ENCODE data around the gene TBCD. TPM values are rescaled to one million over a fixed set of nuclear protein-coding genes. Genes with fewer than 3 reads are reported as not detected.

TBCD gene
- polyA plus RNA-seq, 3 donors = 54.0 to 58.6 (median 58.1) TPM

DNA sequence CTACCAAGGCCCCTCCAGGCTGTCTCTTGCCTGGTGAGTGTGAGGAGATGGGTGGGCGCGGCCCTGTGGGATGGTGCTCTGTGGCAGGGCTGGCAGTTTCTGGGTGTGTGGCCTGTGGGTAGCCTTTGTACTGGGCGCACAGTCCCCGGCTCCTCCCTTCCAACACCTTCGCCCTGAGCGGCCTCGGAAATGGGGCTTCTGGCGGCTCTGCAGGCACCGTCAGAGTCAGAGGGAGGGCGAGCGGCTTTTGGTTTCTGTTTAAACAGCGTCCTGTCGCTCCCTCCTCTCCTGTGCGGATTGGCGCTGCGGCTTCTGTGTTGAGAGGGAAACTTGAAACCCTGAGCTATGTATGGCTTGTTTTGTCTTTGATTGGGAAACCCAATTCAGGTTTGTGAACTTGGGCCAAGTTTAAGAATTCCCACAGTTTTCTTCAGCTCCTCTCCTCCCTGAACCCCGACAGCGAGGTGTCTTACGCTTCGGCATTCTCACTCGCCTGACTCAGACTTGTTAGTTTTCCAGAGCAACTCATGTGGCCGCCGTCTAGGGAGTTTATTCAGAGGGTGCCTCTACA, 96.2 kb downstream of the TBCD start:
- DNase-seq (ENCODE audit: low read depth in 3 of 3, low spot score in 2 of 3) = no peak

DNA sequence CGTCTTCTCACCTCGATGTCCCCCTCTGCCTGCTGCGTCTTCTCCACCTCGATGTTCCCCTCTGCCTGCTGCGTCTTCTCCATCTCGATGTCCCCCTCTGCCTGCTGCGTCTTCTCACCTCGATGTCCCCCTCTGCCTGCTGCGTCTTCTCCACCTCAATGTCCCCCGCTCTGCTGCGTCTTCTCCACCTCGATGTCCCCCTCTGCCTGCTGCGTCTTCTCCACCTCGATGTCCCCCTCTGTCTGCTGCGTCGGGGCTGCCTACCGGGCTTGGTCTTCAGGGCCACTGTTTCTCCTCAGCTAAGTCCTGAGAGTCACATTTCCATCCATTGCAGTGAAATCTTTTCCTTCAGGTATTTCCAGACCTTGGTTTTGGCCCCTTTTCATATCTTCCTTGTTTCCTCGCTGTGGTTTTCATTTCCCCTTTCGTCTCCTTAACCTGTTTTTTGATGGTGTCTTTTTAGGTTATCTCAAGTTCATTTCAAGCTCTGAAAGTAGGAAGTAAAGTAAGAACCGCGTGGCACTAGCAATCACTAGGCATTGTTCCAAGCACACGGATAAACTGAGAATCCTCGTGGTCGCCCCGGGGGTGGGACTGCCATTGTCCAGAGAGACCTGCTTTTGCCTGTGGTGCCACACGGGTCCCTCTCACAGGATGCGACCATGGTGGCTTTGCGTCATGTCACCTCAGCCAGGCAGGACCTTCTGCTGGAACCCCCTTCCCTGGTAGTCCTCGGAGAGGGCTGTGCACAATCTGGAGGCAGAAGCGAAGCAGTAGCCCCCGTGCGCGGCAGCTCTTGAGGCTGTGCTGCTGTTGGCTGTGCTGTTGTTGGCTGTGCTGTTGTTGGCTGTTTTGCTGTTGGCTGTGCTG, 97.4 kb downstream of the TBCD start:
- DNase-seq (ENCODE audit: low read depth in 3 of 3, low spot score in 2 of 3) = no peak

DNA sequence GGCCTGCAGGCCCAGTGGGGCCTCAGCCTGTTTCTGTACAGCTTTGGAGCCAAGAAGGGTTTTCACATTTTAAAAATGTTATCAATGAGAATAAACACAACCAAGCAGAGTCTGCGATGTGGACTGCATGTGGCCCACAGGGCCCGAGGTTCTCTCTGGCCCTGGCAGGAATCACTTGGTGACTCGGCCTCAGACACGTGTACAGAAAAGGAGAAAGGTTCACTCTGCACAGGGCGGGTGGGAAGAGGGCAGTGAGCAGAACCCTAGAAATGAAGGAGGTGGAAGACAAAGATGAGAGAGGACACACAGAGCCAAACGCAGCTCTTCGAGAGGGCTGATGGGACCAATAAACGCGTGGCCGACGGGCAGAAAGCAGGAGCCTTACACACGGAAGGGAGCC, 99.5 kb downstream of the TBCD start:
- no peak for DNase-seq (ENCODE audit: low read depth in 3 of 3, low spot score in 2 of 3)

DNA sequence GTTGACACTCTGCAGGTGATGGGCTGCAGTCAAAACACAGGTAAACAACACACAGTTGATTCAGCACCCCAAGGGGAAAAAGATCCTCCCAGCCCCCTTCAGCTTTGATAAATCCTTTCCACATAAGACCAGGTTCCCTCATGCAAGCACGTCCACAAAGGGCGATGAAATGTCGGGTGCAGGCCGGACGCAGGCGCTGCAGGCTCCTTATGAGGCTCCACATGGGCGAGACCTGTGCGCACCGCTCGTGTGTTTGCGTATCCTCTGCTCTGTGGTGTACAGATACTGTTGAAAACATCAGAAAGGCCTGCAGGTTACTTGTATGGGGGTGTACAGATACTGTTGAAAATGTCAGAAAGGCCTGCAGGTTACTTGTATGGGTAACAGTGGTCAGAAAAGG, 102.4 kb downstream of the TBCD start:
- no peak for DNase-seq (ENCODE audit: low read depth in 3 of 3, low spot score in 2 of 3)

DNA sequence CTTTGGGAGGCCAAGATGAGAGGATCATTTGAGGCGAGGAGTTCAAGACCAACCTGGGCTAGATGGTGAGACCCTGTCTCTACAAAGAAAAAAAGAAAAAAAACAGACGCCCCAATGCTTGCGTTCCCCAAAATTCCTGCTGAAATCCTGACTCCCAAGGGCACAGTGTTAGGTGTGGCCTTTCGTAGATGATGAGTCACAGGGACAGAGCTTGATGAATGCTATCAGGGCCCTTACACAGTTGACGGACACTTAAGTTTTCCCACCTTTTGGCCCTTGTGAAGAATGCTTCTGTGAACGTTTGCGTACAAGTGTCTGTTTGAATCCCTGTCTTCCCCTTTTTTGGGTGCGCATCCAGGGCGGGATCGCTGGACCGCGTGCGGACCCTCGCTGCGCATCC, 104.5 kb downstream of the TBCD start:
- no peak for DNase-seq (ENCODE audit: low read depth in 3 of 3, low spot score in 2 of 3)

DNA sequence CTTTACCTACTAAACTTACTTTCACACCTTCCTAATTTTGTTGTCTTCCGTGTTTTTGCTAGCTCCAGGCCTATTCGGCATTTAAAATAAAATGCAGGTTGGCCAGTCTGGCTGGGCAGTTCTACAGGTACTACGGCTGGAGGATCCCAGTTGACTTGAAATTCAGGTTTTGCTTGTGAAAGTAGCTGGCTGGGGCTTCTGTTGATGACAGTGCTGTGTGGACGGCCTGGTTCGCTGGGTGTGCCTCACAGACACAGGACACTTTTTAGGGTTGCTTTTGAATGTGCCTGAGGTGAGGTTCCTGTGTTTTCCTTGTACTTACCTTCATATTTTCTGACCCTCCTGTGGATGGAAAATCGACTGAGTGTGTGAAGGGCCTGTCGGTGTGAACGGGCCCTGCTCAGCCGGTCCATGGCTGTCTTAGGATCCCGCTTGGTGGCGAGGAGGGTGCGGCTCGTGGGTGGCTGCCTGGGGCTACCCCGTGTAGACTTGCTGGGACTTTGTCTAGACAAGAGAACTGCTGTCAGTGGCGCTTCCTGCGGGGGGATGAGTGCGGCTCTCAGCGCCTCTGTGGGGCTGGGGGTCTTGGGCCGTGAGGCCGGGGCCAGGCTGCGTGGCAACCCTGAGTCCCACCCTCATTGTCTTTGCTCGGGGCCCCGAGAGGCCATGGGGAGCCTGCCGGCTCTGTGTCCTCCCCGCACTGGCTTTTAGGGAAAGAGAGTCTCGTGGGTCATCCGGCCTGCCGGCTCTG, 106.7 kb downstream of the TBCD start:
- DNase-seq (ENCODE audit: low read depth in 3 of 3, low spot score in 2 of 3) = no peak

DNA sequence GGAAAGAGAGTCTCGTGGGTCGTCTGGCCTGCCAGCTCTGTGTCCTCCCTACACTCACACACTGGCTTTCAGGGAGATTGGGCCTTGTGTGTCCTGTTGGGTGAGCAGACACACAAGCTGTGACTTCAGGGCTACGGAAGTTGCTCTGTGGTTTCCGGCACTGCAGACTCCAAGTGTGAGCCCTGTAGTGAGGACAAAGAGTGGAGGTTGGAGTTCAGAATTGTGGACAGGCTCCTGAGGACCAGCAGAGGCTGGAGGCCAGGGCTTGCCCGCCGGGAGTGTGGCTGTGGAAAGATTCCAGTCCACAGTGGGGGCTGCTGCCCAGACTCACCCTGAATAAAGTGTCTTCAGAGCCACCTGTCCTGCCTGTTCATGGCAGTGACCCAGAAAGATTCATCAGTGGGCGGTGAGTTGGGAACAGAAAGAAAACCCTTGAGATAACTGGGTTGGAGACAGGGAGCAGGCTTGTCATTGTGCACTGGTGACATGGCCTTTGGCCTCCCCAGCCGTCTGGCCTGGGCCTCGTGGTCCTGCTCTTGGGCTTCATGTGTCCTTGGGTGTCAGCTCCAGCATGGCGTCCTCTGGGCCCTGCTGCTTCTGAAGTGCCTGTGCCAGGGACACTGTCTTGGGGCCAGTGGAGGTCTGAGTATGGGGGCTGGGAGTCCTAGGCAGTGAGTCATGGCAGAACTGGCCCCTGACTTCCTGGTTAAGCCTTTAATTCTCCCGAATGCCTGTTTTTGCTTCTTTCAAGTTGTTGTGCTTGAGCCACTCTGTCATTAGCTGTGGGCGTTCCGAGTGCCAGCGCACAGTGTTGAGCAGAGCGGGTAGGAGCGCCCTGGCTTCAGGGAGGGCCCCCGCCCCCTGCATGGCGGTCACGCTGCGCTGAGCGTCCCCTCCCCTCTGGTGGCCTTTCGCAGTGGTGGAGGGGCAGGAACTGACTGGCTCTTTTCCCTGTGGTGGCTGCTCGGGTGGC, 107.9 kb downstream of the TBCD start:
- peak in 2 of 3 donors; percentile 68 to 79 for DNase-seq (ENCODE audit: low read depth in 3 of 3, low spot score in 2 of 3)

DNA sequence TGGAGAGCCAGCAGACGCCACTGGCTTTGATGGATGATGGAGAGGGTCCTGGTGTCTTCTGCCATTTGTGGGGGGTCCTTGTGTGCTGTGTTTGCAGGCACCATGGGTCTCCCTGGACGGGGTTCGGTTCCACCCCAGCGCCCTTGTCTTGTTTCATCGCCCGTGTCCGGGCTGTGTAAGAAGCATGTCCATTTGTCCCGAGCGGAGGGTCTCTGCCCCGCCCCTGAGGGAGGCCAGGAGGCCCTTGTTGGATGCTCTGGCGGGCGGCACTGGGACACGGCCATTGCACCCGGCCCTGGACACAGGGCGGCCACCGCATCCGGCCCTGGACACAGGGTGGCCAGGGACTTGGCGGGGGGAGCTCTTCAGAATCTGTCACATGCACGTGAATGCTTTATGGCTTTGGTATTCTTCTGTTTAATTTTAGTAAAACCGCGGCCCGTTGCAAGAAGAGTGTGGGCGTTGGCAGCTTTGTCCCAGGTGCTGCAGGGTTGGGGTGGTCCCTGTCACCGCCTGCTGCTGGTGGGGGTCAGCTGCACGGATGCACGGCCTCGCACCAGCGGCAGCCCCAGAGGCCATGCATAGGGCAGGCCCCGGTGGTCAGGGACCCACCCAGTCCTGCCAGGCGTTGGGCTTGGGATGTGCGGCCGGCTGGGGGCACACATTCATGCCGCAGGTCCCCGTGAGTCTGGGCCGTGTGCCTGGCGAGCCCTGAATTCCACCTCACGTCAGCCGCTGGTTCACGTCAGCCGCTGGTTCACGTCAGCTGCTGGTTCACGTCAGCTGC, 108.9 kb downstream of the TBCD start:
- DNase-seq (ENCODE audit: low read depth in 3 of 3, low spot score in 2 of 3) = no peak

DNA sequence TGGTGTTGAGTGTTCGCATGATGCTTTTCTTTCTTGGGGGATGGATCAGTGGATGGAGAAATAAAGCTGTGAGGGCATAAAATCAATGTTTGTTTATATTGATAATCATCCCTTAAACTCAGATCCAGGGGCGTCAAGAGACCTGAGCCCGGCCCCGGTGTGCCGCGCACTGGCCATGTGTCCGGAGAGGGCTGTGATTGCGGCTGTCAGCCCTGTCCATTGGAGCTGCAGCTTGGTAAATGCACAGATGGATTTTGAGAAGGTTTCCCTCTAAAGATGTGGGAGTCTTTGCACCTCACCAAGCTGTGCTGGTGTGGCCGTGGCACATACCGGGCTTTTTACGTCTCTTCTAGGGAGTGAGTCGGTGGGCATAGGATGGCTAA, 109.5 kb downstream of the TBCD start:
- no peak for DNase-seq (ENCODE audit: low read depth in 3 of 3, low spot score in 2 of 3)

DNA sequence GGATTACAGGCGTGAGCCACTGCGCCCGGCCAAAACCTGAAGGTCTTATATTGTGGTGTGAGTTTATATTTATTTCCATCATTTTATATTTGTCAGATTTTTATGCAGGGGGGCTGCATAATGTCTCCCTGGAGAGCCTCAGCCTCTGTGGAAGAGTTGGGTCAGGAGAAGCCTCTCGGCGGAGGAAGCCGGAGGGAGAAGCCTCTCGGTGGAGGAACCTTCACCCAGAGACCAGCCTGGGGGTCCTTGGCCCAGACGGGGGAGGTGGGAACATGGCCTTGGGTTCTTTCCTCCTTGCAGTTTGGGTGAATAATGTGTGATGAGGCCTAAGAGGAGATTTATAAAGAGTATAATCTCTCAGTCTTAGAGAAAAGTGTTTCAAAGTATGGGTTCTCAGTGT, 110.3 kb downstream of the TBCD start:
- no peak for DNase-seq (ENCODE audit: low read depth in 3 of 3, low spot score in 2 of 3)

DNA sequence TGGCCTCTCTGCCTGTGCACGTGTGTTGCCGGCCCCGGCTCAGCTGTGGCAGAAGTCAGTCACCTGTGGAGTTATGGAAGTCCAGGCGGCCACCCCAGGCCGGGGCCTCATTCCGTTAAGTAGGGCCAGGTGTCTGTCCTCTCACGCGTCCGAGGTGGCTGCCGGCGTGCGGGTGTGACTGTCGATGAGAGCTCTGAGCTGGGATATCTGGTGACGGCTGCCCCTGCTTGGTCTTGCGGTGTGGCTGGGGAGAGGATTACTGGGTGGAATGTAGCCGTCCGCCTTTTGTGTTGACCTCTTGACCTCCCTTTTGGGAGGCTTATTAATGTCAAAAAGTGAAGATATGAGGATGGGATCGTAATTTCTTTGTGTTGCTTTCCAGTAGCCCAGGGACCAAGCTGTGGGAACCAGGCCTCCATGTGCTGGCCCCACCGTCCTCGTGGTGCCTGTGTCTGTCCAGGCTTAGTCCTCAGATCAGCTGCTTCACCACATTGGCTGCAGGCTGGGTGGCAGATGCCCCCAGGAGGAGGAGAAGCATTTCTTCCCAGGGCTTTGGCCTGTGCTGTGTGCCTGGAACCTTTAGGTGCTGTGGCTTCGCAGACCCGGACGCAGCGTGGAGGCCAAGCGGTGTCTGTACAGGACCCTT, 111.0 kb downstream of the TBCD start:
- no peak for DNase-seq (ENCODE audit: low read depth in 3 of 3, low spot score in 2 of 3)

DNA sequence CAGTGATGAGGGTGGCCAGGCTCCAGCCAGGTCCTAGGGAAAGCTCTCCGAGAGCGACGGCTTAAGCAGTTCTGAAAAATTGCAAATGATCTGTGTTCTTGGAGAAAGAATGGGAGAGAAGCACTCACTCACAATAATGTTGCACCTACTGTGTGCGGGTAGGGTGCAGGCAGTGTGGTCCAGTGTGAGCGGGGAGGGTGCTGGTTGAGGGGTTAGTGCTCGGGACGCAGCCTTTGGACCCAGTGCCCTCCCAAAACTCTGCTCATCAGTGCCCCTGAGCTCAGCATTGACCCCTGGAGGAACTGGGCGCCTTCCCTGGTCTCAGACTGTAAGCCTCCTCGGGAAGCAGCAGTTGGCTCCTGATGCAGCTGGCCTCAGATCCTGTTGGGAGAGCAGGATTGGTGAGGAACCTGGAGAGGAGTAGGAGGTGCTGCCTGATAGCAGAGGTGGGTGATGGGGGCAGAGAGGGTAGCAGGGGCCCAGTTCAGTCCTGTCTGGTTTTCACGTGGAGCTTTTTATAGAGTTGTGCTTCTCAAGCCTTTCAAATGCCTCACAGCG, 111.6 kb downstream of the TBCD start:
- no peak for DNase-seq (ENCODE audit: low read depth in 3 of 3, low spot score in 2 of 3)

DNA sequence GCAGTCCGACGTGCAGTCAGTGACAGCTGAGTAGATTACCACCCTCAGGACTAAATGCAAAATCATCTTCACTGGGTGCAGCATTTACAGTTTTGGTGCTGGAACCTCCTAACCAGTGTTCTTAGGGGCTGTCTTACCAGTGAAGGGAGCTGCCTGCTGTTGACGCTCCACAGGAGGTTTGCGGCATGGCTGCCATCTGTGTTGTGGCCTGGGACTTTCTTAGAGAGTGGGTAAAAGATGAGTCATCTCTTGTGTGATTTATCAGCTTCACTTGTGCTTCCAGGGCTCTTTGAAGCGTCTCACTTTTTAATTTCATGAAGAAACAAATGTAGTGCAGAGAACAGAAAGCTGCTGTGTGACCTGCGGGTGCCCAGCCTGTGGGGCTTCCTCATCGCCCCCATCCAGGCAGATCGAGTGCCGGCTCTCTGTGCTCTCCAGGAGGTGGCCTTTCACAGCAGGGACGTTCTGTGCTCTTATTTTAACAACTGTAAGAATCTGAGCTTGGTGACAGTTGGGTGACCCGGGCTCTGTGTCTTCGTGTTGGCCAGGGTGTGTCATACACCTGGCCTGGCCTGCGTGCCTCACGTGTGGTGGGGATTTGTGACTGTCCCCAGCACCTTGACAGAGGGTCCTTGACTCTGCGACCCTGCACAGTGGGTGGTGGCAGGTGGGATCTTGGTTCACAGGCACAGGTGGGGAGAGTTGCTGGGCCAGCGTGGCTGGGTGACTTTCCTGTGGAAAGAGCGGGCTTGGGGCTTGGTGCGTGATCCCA, 112.3 kb downstream of the TBCD start:
- DNase-seq (ENCODE audit: low read depth in 3 of 3, low spot score in 2 of 3) = no peak

DNA sequence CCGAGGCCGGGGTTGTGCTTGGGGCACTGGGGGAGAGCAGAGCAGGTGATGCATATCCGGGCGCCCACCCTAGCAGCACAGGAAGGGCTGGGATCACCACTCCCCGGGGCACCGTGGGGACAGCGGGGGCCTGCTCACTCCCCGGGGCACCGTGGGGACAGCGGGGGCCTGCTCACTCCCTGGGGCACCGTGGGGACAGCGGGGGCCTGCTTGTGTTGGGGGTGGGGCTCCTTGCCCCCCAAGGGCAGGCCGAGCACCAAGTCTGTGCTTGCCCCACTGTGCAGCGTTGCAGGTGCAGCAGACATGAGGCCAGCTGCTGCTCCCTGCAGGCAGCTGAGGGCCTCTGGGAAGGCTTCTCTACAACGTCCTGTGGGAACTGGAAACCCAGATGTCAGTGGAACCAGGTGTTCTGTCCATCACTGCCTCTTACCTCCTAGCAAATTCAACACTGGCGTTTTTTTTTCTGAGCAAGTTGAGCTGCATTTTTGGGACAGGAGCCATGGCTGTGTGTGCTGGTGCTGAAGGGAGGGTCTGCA, 112.9 kb downstream of the TBCD start:
- no peak for DNase-seq (ENCODE audit: low read depth in 3 of 3, low spot score in 2 of 3)

DNA sequence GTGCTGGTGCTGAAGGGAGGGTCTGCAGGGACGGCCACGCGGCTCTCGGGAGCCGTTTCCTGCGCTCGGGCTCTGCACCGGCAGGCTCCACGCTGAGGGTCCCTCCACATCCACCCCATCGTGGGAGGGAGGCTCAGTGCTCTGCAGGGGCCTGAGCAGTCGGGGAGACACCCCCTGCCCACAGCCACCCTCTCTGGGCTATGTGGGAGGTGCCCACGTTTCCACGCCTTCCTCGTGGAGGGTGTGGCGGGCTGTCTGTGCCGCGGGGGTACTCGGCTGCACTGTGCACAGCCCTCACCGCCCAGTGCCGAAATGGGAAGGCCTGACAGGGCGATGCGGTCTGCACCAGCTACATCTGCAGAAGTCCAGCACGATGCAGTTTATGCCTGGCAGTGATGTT, 113.4 kb downstream of the TBCD start:
- no peak for DNase-seq (ENCODE audit: low read depth in 3 of 3, low spot score in 2 of 3)

DNA sequence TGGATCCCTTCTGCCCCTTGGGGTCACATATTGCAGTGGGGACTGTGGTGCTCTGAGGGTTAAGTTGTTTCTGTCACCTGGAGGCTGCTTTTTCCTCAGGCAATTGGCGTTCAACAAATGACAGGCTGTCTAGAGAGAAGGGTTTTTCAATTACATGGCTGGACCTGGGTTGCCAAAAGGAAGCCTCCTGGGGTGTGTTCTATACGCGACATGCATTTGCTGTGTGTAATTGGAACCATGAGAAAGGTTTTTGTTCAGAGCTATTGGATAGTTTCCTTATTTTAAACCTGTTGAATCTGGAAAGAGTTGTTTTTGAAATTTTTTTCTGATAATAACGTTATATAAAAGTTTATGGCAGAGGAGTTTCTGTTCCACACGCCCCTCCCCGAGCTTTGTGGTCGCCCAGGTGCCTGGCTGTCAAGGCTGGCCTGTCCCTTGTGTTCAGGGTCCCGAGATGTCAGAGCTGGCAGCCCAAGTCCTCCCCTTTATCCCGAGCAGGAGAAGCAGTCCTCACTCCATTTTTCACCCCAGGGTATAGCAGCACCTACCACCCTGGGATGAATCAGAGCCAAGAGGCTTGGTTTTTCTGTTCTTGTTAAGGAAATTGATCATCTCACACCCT, 114.0 kb downstream of the TBCD start:
- no peak for DNase-seq (ENCODE audit: low read depth in 3 of 3, low spot score in 2 of 3)

DNA sequence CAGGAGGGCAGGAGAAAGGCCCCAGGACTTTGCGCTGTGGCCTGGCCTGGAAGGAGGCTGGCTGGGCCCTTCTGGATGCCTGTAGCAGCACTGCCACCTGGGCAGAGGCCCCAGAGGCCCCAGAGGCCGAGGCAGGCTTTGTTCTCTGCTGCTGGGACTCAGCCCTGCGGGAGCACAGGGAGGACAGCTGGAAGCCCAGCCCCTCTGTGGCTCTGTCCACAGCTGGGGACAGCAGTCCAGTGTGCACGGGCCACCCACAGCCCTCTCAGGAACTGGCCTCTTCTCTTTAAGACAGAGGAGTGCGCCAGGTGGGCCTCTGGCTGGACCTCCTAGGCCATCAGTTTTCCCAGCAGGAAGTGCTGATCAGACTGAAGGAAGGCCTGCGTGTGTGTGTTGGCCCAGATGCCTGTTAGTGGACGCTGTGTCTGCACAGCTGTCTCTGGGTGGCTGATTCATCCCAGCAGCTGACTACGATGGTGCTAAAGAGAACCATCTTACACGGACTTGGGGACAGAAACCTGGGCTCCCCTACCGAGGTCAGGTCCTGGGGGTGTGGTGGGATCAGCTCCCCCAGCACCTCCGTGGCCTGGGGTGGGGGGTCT, 114.8 kb downstream of the TBCD start:
- DNase-seq (ENCODE audit: low read depth in 3 of 3, low spot score in 2 of 3) = no peak

All from right renal cortex interstitium (tissue), 3 donors.